Activated naive CD8-positive, alpha-beta T cell treated with anti-CD3 and anti-CD28 coated beads, Interleukin-2, amount 50 U/mL, for 16 hours (primary cell): Measurements from ENCODE around the gene SYT1.
"Not testable (repeated sequence)": the region's sequence is repeated elsewhere in the genome, so short reads cannot be mapped to it uniquely, and the experiment has no call there.

Experiments
- DNase-seq: peaks from one replicate; pipeline ENCODE4 v3.0.0-alpha.2; 2020; ENCODE audit warnings: low read depth, low spot score

SYT1 gene

DNA sequence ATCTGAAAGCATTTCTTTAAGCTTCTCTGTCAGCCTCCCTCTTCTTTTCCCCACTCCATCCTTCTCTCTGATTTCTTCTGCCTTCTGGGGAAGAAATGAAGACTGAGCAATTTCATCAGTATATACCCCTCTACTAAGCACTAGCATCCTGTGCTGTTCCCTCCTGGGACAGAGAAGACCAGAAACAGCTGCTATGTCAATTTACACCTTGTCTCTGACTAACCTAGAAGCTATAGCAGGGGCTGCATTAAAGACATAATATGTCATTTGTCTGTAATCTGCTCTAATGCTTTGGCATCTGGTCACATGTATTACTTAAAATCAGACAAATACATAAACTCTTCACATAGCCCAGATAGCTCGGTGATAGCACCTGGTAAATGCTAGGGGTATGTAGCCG is 529.3 kb downstream of the SYT1 start:
- DNase-seq: no peak

DNA sequence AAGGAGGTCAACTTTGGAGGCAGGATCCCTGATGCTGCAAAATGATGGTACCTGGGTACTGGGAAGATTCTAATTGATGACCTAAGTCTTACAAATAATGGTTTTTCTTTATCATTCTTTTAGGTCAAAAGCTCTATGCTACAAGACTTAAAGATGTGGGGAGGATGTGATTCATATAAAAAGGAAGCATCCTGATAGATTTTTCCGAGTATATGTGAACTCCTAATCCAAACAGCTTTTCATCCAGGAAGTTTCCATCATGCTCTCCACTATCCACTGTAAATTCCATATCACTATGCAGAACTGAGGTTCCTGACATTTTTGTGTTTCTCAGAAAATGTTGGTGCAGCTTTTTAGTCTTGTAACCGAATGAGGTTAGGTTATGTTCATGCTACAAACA is 533.0 kb downstream of the SYT1 start:
- DNase-seq: no peak

DNA sequence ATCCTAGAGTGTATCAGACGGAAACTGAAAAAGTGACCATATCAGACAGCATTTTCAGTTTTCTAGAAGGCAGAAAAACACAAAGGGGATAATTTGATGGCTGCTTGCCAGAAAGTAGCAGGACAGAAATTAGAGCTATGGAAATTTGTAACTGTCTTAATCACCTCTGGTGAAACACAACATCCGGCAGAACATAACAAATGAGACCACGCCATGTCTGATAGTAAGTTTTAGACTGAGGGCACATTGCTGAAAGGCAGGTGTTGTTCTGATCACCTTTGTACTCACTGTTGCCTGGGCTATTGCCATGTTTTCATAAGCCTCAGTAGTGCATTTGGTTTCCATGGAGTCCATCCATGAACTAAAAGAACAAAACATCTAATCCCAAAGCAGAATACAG is 535.9 kb downstream of the SYT1 start:
- DNase-seq: no peak

DNA sequence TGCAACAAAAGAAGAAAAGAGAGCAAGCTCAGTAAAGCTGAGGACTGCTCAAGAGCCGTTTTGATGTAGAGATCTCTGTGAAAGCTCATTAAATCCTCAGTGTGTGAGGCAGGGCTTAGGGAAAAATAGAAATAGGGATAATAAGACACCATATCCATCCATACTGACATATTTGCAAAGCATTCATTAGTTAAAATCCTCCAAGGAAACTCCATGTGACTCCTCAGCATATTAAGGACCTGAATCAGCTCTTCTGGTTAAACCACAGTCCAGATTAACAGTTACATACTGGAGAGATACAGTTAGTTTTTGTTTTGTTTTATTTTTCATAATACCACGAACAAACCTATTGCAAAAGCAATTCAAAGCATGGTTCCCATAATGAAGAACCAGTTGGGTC is 538.0 kb downstream of the SYT1 start:
- DNase-seq: no peak

DNA sequence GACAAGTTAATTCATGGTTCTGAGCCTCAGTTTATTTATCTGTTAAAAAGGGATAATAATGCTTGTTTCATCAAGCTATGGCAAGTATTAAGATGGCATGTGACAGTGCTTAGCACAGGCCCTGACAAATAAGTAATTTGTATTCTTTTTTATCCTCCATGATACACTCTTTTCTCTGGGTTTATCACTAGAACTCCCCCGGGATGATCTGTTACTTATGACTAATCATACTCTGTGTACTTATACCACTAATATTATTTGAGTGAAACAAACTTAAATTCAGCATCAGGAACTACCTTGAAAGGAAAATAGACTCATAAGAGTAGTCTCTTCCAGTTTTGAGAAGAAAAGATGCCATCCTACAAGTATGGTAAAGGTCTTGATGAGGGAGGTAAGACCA is 542.4 kb downstream of the SYT1 start:
- no peak for DNase-seq

DNA sequence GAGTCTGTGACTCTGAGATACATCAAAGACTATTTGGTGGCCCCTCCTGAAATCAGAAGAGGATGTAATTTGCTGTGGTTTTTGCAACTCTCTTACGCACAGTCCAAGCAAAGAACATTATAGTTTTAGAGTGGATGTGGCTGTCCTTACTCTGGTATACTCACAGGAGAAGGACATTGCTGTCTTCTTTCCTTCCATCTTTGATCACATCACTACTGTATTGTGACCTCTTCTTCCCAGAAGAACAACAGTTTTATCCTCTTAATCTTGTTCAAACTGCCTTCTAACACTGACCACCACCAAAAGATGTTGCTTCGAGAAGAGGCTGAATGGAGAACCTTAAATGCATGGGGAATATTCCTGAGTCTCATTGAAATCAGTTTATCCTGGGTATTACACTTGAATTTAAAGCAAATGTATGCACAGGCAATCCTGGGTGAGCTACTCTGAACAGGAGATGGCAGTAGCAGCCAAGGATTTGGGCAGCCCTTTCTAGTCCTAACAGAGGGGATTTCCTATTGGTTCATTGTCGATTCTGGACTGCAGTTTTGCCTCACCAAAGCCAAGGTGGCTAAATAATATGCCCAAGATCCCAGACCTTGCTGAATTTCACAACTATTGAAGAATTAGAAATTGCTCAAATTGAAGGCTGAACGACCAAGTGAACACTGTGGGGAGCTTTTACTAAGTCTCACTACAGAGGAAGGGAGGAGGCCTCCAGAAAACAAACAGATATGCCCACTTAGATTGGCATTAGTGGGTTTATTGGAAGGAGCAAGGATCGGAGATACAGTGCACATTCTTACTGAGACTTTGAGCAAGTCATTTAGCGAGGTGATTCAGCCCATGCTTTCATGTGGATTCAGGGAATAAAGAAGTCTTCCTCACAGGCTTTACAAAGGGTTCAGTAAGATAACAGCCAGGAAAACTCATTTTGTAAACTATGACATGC is 543.4 kb downstream of the SYT1 start:
- no peak for DNase-seq

DNA sequence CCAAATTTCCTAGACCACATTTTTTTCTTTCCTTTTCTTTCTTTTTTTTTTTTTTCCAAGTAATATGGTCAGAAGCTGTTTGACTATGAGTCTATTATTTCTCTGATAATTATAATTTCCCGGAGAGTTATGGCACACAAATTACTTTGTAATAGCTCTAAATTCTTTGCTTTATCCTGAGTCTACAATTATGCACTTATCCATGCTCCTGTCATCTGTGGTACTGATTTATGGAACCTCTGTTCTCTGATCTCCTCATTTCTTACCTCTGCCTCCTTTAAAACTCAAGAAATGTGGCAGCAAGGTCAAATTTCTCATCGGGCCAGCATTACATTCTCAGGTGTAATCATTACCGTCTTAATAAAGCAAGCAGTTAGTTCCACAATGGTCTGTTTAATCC is 544.1 kb downstream of the SYT1 start:
- no peak for DNase-seq

DNA sequence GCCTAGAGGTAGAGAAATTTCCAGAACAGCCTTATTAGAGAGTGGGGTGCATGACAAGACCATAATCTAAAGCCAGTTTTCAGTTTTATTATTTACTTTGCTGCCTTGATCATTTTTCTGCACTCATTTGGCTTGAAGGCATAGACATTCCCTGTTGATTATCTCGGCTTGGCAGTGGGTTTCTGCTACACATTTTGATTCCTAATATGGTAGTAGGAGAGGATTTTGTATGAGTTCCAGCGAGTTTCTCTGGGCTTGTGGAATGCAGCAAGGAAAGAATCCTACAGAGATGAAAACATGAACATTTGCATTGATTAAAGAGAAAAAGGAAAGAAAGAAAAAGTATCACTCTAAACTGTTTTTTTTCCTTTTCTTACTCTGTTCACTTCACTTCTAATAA is 545.0 kb downstream of the SYT1 start:
- no peak for DNase-seq

DNA sequence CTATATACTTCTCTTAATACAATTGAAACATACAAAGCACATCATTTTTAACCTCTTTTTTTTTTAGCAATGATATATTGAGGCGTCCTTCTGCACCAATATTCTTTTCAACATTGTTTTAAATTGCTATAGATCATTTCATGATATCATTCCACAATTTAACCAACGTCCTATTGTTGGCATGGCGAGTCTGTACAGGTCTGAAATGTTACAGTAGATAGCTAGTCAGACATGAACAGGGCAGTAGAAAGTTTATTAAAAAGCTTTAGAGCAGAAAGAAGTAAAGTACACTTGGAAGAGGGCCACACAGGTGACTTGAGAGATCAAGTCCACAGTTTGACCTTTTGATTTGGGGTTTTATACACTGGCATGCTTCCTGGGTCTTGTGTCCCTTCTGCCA is 547.2 kb downstream of the SYT1 start:
- no peak for DNase-seq

DNA sequence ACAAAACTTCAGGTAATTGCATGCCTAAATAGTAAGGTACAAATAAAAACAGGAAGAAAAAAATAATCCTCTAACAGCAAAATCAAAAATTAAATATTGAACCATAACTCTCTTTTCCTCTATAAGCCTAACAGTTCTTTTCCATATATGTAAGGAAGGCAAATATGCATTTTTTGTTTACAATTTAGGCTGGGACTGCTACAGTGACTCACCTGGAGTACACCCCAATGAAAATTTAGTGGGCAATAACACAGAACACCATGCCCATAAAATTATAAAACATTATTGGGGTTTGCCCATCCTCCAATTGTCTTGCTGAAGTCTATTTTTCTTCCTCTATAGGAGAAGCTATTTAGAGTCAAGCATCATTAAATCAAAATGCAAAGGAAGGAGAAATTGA is 549.2 kb downstream of the SYT1 start:
- no peak for DNase-seq

DNA sequence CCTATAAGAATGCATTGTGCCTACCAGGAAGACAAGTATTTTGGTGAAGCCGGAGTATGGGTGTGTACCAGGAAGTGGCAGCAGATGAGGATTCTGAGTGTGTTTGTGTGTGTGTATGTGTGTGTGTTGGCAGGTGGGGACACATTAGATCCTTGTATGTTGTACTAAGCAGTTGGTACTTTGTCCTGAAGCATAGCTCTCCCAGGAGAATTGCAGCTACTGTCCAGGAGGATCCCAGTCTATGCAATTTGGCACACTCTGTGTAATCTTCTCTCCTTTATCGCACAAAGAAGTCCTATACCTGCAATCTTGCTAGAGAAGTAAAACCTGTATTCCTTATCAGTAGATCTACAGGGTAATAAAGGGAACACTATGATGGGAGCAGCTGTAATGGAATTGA is 549.7 kb downstream of the SYT1 start:
- no peak for DNase-seq

DNA sequence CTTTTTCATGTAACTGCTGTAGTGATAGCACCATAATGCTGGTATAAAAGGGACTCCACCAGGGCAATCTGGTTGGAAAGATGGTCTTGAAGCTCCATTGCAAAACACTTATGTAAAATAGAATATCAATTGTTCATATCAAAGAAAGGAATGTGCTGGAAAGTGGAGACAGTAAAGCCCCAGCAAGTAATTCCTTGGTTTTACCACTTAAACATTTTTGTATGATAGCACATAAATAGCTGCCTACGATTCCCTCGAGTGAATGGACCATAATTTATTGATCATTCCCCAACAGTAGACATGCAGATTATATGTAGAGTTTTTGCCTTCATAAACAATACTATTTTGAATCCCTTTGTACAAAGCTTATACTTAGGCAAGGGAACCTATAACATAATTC is 550.7 kb downstream of the SYT1 start:
- no peak for DNase-seq

DNA sequence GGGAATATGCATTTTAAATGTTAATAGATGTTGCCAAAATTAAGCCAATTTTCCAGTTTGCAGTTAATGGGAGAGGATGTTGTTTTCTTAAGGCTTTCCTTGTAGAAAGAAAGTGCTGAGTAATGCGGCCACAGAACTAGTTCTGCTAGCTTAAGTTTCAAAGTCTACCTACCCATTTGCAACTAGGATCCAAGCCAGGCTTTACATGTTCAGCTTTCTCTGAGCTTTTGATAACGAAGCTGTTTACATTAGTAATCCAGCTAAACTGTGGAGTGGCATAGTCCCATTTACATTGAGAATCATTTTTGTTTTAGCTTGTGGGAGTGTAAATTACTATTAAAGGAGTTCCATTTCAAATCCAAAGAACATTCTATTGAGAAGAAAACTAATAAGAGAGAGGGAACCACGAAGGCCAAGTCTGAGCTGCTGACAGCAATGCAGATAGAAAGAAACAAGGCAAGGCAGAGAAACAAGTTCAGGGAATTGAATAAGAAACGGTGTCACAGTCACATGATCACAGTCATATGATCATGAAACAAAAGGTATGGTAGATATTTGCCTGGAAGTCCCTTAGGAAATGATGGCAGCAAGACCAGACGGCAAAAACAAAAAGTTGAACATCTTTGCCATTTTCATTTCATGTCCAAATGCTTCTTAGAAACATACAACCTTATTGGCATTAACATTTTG is 551.3 kb downstream of the SYT1 start:
- DNase-seq: no peak

DNA sequence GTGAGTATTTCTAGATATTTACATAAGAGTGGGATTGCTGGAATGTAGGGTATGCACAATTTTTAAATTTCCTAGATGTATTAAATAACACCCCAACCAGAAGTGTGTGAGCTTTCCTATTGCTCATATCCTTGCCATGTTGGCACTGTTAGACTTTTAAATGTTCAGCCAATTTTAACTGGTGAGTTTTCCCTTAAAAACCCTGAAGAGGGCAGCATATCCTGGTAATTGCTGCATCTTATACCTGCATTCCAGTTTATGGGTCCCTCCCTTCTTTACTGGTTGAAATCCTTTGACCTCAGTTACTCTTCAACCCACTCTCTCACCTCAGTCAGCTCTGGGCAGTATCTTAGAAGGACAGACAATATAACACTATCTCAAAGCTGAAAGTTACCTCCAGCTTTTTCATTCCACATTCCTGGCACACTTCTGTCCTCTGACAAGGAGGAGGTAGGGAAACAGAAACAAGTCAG is 555.6 kb downstream of the SYT1 start:
- DNase-seq: no peak

DNA sequence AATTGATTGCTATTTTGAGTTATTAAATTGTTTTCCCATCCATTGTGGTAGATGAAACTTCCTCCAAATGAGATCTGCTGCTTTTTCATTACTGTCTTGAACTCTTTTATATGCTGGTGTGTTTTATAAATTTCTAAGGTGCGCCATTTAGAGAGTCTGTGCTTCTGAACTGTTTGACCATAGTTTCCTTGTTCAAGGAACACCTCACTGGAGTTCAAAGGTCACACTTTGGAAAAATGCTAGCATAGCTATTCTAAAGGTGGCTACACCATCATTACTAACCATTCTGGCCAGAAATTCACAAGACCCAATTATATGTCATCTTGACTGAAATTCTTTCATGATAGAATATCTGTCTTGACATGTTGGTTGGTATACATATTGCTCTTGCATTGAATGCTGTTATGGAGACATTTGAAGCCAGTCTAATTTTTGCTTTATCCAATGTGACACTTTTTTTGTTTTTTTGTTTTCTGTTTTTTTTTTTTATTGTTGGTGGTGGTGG is 556.7 kb downstream of the SYT1 start:
- no peak for DNase-seq

DNA sequence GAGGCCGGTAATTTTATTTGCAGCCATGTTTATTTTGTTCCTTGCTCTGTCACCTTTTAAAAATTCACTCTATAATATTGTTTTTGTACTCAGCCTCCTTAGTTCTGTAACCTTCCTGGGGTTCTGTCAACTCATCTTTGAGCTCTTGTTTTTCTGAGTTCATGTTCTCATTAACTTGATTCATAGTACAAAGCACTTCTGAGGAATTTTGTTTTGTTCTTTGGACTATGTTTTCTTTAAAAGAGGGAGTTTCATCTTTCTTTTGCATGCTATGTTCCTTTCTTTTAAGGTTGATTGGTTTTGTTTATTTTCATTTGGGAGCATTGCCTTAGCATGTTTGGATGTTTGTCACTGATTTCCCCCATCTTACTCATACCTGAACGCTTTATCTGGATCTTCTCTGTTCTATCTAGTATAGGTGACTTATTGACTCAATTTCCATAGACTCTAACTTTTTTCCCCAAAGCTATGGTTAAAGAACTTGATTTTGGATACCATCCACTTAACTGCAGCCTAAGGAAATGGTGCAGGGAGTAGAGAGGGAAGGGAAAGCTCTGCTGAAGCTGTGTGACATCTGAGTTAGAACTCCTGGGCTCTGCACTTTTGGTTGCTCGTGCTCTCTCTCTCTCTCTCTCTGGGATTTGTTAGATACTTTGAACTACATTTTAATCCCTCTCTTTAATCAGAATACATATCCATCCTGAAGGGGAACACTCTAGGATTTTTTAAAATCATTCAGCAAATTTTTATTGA is 557.7 kb downstream of the SYT1 start:
- no peak for DNase-seq

DNA sequence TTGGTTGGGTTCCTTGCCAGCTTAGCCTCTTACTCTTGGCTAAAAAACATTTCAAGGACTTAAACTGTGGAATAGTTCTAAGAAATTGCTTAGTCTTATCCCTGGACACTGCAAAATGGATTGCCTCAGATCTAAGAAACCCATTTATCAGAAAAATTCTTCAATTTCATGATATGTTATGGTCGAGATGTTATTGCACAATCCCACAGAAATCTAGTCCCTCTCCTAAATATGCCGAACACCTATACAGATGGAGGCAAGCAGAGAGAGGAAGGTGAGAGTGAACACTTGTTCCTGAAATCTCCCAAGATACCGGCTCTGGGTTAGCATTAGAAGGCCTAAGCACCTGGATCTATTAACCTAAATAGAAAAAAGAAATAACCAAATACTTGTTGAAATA is 559.0 kb downstream of the SYT1 start:
- no peak for DNase-seq

DNA sequence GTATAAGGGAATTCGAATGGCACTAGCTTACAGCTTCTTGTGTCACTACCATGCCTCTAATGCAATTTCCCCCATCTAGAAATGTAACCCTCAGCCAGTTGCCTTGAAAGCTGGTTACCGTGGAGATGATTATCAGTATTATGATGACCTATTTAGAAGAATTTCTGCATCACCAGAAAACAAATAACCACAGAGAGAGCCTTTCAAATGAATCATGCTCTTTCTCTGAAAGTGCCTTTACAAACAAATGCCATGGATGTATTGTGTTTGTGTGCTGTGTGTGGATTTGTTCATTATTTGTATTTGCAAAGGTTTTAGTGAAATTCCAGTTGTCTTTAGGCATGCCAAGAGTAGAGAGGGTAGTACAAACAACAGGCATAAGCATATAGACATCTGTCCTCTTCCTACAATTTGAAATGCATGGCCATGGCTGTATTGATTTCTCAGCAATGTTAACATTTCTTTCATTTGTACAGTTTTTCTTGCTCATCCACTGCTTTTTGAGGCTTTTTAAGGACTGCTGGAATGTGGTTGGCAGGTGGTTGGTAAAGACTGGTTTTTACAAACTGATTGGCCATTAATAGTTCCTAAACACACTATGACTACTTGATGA is 559.6 kb downstream of the SYT1 start:
- no peak for DNase-seq

DNA sequence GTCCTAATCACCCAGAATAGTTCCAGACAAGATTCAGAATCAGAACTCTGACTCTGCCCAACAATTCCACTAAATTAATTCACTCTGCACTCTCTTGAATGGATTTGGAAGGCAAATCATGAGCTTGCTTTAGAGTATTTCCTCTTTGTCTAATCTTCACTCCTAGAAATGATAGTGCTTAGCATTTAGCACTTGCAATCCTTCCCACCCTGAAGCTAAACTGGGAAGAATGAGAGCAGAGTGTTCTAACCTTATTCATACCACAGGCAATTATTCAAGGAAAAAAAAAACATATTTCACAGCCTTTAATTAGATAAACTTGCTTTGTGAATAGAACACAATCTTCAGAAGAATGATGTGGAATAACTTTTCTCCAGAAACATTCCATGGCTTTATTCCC is 561.5 kb downstream of the SYT1 start:
- no peak for DNase-seq

DNA sequence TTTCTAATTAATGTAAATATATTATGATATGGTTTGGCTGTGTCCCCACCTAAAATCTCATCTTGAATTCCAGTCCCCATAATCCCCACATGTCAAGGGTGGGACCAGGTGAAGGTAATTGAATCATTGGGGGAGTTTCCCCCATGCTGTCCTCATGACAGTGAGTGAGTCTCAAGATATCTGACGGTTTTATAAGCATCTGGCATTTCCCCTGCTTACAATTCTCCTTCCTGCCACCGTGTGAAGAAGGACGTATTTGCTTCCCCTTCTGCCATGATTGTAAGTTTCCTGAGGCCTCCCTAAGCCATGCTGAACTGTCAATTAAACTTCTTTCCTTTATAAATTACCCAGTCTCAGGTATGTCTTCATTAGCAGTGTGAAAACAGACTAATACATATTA is 562.2 kb downstream of the SYT1 start:
- DNase-seq: not testable (repeated sequence)

DNA sequence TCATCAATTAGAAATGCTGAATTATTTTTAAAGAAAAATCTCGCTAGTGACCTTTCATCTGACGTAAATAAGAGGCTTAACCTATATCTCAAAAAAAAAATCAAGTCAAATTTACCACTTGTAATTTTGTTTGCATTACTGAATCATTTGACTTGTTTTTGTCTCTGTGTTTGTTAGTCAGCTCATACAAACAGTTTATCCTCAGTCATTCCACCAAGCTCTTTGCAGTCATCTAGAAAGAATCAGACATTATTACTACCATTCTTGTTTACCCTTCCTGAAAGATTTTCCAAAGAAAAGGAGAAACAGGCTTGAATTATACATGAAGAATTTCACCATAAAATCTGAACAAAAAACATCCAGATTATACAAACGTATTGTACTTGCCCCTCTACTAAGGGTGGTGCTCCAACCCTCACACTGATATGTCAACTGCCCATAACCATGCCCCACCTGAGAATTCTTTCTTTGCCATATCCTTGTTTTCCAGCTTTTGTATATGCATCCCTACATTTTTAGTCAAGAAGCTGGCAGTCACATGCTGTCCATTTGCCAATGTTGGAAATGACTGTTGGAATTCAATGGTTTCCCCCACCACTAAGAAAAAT is 569.0 kb downstream of the SYT1 start:
- DNase-seq: no peak
